GM18951 (cell line): ENCODE results near the gene AGFG2.

ENCODE experiments used
- POLR2A ChIP-seq: IDR thresholded peaks from 4 replicates; pipeline ENCODE4 v1.6.1; 2011; ENCODE audit warnings: mild to moderate bottlenecking; ENCODE audit not compliant: insufficient read length, insufficient read depth; ENCODE audit errors: extremely low read depth
- in situ Hi-C: fragments of 300-500 bp; cut with MboI; formaldehyde crosslinking; loops from one replicate; pipeline ENCODE4 v1.12.0; 2022; ENCODE audit warnings: low sequenced_read_pairs, mixed read lengths, inconsistent platforms; ENCODE audit not compliant: unreplicated experiment

AGFG2 gene

DNA sequence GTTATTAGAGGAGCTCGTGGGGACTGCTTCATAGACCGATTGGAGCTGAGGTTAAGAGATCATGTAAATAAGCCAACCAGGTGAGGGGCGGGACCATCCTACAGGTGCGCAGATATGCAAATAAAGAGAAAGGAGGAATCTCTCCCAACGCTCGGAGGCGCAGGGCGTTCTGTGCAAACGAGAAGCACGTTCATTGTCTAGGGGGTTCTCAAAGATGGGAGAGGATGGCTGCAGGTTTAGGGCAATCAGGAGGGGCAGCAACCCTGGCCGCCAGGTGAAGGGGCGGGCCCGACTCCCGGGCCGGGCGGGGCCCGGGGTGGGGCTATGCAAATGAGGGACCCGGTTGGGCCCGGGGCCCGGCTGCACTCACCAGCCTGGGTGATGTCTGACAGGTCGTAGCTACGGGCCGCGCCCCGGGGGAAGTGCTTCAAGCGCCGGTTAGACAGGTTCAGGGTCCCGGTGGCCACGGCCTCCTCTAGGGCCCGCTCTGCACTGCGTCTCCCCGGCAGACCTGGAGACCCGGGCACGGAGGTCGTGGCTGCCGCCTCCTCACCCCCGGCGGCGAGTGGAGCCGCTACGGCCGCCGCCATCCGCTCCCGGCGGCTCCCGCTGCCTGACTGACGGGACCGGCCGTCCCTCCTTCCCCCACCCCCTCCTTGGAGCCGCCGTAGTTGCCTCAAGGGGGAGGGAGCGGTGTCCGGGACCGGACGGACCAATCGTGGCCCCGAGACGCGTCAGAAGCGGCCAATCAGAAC is 46.7 kb downstream of the AGFG2 start, which contains the start of gene LRCH4:
TSS of gene LRCH4 (minus strand) at position 619 of the 755 bp plus-strand sequence. CDS start at position 590, 29 bp downstream.
- in situ Hi-C loops = no loop called here
- peak; percentile 97 for TF ChIP-seq POLR2A

DNA sequence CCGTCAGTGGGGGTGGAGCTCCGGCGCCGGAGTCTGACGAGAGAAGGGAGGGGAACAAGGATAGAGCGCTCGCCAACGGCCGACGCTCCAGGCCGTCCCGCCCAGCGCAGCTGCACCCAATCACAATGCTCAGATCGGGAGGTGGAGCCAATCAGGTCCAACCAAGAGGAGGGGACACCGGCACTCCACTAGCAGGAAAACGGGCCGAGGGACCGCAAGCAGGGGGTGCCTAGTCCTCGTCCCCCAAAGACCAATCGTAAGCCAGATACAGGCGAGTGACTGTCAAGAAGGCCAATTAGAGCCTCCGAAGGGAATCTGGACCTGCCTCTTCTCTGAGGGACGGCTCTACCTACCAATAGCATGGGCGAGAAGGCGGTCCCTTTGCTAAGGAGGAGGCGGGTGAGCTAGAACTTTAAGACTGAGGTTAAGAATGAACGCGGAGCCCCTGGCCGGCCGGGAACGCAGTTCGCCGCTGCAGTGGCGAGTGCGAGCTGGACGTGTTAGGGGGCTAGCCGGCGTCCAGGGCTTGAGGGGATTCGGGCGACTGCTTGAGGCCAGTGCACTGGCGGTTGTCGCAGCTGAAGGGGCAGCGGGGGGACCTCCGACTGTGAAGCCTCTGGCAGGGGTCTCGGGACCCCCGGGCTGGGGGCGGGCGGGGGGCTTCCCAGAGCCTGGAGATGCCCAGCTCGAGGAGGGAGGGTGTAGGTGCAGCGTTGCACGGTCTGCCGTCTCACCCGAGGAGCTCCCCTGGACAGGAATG is 47.4 kb downstream of the AGFG2 start, which contains the start of gene FBXO24:
TSS of gene FBXO24 (plus strand) at position 63 of the 760 bp plus-strand sequence. CDS start at position 361, 298 bp downstream.
- in situ Hi-C loops = no loop called here
- TF ChIP-seq POLR2A = peak; percentile 75

DNA sequence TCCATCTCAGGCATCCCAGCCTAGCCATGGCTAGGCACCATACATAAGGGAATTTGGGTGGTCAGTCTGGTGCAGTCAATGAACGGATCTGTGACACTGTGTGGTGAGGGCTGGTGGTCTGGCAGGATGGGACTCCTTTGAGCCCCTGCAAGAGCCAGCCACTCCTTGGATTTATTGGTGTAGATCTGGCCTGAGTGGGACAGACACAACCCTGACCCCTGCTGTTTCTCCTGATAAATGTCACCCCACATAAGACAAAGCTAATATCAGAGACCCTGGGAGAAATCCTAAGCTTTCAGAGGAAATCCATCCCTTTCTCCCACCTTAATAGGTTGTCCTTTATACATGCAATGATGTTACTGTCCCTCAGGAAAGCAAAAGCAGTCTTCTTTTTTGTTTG is 49.4 kb downstream of the AGFG2 start:
- in situ Hi-C loops = no loop called here
- no peak for TF ChIP-seq POLR2A

DNA sequence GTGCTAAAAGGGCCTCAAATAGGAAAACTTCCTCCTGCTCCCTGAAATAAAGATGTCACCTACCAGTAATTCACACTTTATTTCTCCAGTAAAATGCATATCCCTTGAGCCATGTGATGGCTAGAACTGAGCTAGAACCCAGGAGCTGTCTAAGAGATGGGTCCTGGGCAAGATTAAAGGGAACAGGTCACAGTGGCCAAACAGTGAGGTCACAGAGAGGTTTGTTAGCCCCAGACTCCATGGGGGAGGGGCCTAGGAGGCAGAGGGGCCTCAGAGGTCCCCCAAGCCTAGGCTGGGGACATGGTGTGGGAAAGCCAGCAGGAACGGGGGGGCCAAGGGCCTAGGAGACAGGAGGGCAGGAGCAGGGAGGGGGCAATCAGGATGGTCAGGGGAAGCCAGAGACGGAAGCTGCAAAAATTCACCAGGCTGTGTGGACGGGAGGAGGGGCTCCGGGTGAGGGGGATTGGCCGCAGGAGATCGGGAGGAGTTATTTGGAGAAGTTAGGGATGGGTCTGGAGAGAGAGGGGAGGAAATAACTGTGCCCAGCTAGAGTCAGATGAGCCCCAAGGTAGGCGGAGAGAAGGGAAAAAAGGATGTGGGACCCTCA is 50.4 kb downstream of the AGFG2 start:
- TF ChIP-seq POLR2A = no peak
- in situ Hi-C loops = no loop called here

DNA sequence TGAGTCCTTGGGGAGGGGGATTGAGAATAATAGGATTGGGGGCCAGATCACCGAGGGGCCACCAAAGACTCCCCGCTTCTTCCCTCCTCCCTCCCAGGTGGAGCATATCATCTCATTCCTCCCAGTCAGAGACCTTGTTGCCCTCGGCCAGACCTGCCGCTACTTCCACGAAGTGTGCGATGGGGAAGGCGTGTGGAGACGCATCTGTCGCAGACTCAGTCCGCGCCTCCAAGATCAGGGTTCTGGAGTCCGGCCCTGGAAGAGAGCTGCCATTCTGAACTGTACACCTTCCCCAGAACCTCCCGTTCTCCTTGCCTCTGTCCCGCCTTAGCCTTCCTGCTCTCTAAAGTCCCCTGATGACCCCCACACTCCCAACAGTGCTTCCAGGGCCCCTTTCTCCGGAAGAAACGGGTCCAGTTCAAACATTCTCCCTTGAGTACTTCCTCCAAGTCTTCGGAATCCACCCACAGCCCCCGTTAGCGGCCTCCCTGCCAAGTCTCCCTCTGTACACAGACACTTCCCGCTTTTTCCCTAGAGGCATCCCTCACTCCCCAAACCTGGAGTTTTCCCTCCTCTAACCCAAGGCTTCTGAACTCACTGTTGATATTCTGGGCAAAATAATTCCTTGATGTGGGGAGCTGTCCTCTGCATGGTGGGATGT is 51.2 kb downstream of the AGFG2 start:
- in situ Hi-C loops = no loop called here
- TF ChIP-seq POLR2A = no peak

DNA sequence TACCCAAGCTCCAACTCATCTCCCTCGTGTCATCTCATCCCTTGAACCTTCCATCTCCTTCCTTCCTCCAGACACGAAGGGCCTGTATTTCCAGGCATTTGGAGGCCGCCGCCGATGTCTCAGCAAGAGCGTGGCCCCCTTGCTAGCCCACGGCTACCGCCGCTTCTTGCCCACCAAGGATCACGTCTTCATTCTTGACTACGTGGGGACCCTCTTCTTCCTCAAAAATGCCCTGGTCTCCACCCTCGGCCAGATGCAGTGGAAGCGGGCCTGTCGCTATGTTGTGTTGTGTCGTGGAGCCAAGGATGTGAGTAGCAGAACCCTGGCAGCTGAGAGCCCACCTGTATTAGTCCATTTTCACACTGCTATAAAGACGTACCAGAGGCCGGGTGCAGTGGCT is 52.6 kb downstream of the AGFG2 start:
- TF ChIP-seq POLR2A = no peak

DNA sequence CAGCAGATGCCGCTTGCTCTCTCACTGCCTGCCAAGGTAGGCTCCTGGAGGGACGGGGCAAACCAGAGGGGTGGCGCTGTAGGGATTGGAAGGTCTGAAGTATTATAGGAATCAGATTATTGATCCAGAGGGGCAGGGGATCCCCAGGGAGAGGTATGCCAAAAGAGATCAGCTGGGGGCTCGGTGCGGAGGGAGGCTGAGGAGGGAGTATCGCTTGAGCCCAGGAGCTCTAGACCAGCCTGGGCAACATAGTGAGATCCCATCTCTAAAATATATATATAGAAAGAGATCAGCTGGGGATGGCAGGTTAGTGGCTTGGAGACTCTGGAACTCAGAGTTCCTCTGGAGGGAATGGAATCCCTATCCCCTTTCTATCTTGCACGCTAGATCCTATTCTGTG is 56.2 kb downstream of the AGFG2 start:
- in situ Hi-C loops = no loop called here
- no peak for TF ChIP-seq POLR2A

More for the DNA sequence above, 52.6 kb downstream of the AGFG2 start:
- in situ Hi-C loops = no loop called here

DNA sequence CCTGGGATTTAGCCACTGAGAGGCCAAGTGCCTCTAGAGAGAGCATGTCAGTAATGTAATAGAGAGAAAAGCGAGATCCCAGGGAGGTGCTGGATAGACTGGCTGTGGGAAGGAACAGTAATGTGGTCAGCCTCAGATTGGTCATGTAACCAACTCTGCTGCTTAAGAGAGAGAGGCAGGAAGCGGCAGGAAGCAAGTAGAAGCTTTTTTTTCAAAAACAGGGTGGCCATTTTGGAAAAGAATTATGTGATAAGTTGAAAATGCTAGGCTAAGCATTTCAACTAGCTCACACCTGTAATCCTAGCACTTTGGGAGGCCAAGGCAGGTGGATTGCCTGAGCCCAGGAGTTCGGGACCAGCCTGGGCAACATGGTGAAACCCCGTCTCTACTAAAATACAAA is 59.4 kb downstream of the AGFG2 start:
- no peak for TF ChIP-seq POLR2A
- in situ Hi-C loops = no loop called here

DNA sequence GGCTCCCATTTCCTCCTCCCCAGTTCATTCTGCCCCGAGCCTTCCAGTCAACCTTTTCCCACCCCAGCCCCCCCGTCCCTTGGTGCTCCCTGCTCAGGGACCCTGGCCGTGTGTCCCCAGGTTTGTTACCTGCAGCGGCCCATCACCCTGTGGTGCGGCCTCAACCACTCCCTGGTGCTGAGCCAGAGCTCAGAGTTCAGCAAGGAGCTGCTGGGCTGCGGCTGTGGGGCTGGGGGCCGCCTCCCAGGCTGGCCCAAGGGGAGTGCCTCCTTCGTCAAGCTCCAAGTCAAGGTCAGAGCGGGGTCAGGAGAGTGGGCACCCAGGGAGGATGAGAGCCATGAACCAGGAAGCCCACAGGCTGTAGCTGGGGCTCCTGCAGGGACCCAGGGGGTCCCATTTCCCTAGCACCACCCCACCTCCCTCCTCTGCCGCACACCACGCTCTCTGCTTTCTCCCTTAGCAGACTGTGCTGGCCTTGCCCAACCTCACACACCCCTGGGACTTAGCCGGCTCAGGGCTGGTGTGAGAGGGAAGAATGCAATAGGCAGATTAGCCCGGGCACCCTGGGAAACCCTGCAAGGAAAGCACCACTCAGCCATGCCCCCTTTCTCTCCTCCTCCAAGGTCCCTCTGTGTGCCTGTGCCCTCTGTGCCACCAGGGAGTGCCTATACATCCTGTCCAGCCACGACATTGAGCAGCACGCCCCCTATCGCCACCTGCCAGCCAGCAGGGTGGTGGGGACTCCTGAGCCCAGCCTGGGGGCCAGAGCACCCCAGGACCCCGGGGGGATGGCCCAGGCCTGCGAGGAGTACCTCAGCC is 61.1 kb downstream of the AGFG2 start:
- in situ Hi-C loops = no loop called here
- no peak for TF ChIP-seq POLR2A

DNA sequence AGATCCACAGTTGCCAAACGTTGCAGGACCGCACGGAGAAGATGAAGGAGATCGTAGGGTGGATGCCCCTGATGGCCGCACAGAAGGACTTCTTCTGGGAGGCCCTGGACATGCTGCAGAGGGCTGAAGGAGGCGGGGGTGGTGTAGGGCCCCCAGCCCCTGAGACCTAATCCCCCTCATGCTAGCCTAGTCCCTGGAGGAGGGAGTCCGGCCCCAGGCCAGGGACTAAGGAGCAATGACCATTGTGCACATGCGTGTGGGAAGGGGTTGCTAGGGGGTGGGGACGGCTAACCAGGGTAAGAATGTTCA is 61.7 kb downstream of the AGFG2 start:
- TF ChIP-seq POLR2A = no peak
- in situ Hi-C loops = no loop called here

DNA sequence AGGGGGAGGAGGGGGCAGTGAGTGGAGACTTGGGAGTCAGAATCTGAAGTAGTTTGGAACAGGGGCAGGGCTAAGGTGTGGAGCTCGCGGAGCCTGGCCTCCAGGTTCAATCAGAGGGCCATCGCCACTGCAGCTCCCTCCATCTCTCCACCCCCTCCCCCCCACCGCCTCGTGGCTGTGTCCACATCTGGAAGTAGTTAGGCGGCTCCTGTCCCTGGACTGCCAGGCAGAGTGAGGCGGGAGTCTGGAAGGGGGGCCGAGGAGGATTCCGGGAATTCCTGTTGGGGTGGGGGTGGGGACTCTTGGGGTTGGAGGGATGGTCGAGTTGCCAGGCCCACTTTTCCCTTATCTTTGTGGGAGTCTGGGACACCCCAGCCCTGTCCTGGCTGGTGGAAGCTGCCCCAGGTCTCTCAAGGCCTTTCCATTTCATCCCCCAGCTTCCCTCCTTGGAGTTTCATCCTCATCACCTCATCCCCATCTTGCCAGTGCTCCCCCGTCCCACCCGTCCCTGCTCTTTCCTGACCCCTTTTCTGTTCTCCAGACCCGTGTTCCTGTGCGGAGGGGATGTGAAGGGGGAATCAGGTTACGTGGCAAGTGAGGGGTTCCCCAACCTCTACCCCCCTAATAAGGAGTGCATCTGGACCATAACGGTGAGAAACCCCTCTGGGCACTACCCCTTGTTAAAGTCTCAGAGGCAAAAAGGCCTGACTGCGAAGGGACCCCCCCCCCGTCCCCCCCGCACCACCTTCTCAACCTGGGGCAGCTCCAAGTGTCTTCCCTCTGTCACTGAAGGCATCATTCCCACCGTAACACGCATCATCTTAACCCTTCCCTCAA is 64.1 kb downstream of the AGFG2 start:
- in situ Hi-C loops = no loop called here
- no peak for TF ChIP-seq POLR2A

DNA sequence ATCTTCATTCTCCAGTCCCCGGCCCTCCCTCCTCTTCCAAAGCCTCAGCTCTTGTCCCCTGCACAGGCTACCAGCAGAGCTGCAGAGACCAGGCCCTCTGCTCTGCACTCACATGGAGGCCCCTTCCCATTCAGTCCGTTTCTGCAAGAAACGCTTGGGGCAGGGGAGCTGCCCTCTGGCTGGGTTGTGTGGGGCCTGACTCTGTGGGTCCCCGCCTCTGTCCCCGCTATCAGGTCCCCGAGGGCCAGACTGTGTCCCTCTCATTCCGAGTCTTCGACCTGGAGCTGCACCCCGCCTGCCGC is 64.7 kb downstream of the AGFG2 start:
- in situ Hi-C loops = no loop called here
- no peak for TF ChIP-seq POLR2A
